ENCODE results near the gene TOMM40. TPM values are rescaled to one million over a fixed set of nuclear protein-coding genes. Genes with fewer than 3 reads are reported as not detected.

The TOMM40 gene
- total and polyA plus RNA-seq, 4 donors: 27.0 to 34.4 (median 30.6) TPM

DNA sequence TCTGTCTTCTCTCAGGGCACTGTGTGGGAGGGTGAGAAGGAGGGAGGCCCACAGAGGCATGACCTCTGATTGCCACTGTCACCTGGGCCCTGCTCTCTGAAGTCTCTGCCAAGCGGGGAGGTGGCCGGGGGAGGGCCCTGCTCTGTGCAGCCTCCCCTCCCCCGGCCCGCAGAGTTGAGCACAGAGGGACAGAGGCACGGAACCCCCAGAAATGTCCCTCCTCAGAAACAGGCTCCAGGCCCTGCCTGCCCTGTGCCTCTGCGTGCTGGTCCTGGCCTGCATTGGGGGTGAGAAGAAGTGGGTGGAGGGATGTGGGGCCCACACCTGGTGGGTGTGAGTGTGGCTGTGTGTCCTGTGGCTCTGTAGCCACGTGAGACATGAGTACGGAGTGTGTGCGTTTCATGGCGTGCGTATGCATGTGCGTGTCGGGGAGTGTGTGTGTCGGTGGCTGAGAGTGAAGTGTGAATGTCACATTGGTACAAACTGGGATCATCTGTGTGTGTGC, 51.1 kb downstream of the TOMM40 start, which contains the start of gene APOC4:
APOC4 (plus strand) TSS at position 171 of the 505 bp plus-strand sequence; CDS start at position 212, 41 bp downstream.
- peak within 1 kb of the TSS; percentile 63 to 75 for H3K9ac ChIP-seq (ENCODE audit: low read depth in 1 of 2, low read length in 2 of 2)
- DNase-seq (ENCODE audit: low spot score): no peak
- TF ChIP-seq RAD21 (IDR thresholded peaks at IDR 0.05) (peak in 1 of 2 donors; percentile 56), TAF1 (conservative IDR thresholded peaks at IDR 0.05) (peak; percentile 75), NR2F2 (IDR thresholded peaks at IDR 0.05) (no peak), RXRA (IDR thresholded peaks at IDR 0.05) (peak; percentile 95), GABPA (IDR thresholded peaks at IDR 0.05 in 1 of 2, conservative IDR thresholded peaks at IDR 0.05 in 1 of 2) (no peak), FOXA2 (IDR thresholded peaks at IDR 0.05) (no peak), SP1 (IDR thresholded peaks at IDR 0.05) (peak; percentile 71), EGR1 (IDR thresholded peaks at IDR 0.05; ENCODE audit: low read depth in 2 of 2) (peak; percentile 36 to 74), HNF4G (IDR thresholded peaks at IDR 0.05) (no peak), YY1 (IDR thresholded peaks at IDR 0.05) (peak; percentile 61), JUND (IDR thresholded peaks at IDR 0.05) (peak; percentile 17 to 41), HNF4A (conservative IDR thresholded peaks at IDR 0.05) (peak; percentile 48 to 68), FOXA1 (IDR thresholded peaks at IDR 0.05) (peak; percentile 9)
- TF ChIP-seq, protein P1, sequence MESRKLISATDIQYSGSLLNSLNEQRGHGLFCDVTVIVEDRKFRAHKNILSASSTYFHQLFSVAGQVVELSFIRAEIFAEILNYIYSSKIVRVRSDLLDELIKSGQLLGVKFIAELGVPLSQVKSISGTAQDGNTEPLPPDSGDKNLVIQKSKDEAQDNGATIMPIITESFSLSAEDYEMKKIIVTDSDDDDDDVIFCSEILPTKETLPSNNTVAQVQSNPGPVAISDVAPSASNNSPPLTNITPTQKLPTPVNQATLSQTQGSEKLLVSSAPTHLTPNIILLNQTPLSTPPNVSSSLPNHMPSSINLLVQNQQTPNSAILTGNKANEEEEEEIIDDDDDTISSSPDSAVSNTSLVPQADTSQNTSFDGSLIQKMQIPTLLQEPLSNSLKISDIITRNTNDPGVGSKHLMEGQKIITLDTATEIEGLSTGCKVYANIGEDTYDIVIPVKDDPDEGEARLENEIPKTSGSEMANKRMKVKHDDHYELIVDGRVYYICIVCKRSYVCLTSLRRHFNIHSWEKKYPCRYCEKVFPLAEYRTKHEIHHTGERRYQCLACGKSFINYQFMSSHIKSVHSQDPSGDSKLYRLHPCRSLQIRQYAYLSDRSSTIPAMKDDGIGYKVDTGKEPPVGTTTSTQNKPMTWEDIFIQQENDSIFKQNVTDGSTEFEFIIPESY (IDR thresholded peaks at IDR 0.05): peak; percentile 65
- TF ChIP-seq, protein P2, sequence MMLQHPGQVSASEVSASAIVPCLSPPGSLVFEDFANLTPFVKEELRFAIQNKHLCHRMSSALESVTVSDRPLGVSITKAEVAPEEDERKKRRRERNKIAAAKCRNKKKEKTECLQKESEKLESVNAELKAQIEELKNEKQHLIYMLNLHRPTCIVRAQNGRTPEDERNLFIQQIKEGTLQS (IDR thresholded peaks at IDR 0.05): no peak
- TF ChIP-seq, protein P3, sequence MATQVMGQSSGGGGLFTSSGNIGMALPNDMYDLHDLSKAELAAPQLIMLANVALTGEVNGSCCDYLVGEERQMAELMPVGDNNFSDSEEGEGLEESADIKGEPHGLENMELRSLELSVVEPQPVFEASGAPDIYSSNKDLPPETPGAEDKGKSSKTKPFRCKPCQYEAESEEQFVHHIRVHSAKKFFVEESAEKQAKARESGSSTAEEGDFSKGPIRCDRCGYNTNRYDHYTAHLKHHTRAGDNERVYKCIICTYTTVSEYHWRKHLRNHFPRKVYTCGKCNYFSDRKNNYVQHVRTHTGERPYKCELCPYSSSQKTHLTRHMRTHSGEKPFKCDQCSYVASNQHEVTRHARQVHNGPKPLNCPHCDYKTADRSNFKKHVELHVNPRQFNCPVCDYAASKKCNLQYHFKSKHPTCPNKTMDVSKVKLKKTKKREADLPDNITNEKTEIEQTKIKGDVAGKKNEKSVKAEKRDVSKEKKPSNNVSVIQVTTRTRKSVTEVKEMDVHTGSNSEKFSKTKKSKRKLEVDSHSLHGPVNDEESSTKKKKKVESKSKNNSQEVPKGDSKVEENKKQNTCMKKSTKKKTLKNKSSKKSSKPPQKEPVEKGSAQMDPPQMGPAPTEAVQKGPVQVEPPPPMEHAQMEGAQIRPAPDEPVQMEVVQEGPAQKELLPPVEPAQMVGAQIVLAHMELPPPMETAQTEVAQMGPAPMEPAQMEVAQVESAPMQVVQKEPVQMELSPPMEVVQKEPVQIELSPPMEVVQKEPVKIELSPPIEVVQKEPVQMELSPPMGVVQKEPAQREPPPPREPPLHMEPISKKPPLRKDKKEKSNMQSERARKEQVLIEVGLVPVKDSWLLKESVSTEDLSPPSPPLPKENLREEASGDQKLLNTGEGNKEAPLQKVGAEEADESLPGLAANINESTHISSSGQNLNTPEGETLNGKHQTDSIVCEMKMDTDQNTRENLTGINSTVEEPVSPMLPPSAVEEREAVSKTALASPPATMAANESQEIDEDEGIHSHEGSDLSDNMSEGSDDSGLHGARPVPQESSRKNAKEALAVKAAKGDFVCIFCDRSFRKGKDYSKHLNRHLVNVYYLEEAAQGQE (IDR thresholded peaks at IDR 0.05): no peak
- TF ChIP-seq, protein P4, sequence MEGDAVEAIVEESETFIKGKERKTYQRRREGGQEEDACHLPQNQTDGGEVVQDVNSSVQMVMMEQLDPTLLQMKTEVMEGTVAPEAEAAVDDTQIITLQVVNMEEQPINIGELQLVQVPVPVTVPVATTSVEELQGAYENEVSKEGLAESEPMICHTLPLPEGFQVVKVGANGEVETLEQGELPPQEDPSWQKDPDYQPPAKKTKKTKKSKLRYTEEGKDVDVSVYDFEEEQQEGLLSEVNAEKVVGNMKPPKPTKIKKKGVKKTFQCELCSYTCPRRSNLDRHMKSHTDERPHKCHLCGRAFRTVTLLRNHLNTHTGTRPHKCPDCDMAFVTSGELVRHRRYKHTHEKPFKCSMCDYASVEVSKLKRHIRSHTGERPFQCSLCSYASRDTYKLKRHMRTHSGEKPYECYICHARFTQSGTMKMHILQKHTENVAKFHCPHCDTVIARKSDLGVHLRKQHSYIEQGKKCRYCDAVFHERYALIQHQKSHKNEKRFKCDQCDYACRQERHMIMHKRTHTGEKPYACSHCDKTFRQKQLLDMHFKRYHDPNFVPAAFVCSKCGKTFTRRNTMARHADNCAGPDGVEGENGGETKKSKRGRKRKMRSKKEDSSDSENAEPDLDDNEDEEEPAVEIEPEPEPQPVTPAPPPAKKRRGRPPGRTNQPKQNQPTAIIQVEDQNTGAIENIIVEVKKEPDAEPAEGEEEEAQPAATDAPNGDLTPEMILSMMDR (IDR thresholded peaks at IDR 0.05; ENCODE audit: low read depth, low read length, missing input control): no peak
- TF ChIP-seq, protein P5, sequence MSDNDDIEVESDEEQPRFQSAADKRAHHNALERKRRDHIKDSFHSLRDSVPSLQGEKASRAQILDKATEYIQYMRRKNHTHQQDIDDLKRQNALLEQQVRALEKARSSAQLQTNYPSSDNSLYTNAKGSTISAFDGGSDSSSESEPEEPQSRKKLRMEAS (IDR thresholded peaks at IDR 0.05): peak; percentile 32
- no peaks in the 10 kb centered on the region for H3K9me3 ChIP-seq (ENCODE audit: control insufficient read depth in 4 of 4, low read length in 3 of 4)
- WGBS: 42% methylated on average over 14 of the region's 14 CpGs
- H3K27me3 ChIP-seq (ENCODE audit: control insufficient read depth in 4 of 4, insufficient read depth in 4 of 4, low read length in 3 of 4): no peaks in the 10 kb centered on the region
- peaks cover 0 to 36% (median 13%) of the 10 kb centered on the region in 4 donors for H3K4me1 ChIP-seq (ENCODE audit: control insufficient read depth in 4 of 4, insufficient read depth in 4 of 4, low read length in 3 of 4)
- H3K4me3 ChIP-seq (ENCODE audit: low read depth in 1 of 3, low read length in 3 of 3): peak within 1 kb of the TSS; percentile 60 to 82 (median 66)
- H3K27ac ChIP-seq (ENCODE audit: low read depth in 1 of 2, low read length in 2 of 2): peak within 1 kb of the TSS; percentile 91 to 93
- no peaks in the 10 kb centered on the region for H3K36me3 ChIP-seq (ENCODE audit: control insufficient read depth in 4 of 4, insufficient read depth in 3 of 4, low read depth in 1 of 4, low read length in 3 of 4)
